Caco-2 (cell line): ENCODE results near the gene ANKS3. TPM values are rescaled to one million over a fixed set of nuclear protein-coding genes. Genes with fewer than 3 reads are reported as not detected.
A peak's percentile ranks its signal among the peaks of the same experiment; 100 is the strongest.

Source experiments
- BruUV-seq: library from RNA; stranded (reverse); fragments of 400-500 nt; replicated peaks from 2 replicates; lab custom pipeline; 2021; lab: Mats Ljungman, UMichigan
- CTCF ChIA-PET: fragments of 300-600 bp; sonication (Branson Sonifier 250); formaldehyde crosslinking; loops from one replicate; lab custom pipeline; 2022; ENCODE audit warnings: antibody characterized with exemption; lab: Charles Lee
- POLR2A ChIA-PET: fragments of 300-600 bp; sonication (Branson Sonifier 250); formaldehyde crosslinking; loops from one replicate; lab custom pipeline; 2022; ENCODE audit warnings: antibody characterized with exemption; lab: Charles Lee
- DNase-seq, 2 experiments: peaks; one replicate each; pipeline versions ENCODE4 v3.0.0 to v3.0.0-alpha.2; 2020 to 2022
- H3K27me3 ChIP-seq: replicated peaks from 2 replicates; pipeline ENCODE4 v1.6.0; 2011; ENCODE audit warnings: low read length; ENCODE audit not compliant: control insufficient read depth, insufficient read depth
- H3K36me3 ChIP-seq: 2 replicates; pipeline ENCODE4 v1.5.1; 2011; ENCODE audit warnings: low read length; ENCODE audit not compliant: control insufficient read depth, insufficient read depth
- H3K4me1 ChIP-seq: fragments of 250-450 bp; sonication (Bioruptor Pico); 2 replicates; pipeline ENCODE4 v1.5.1; 2020; ENCODE audit warnings: mild to moderate bottlenecking
- H3K4me3 ChIP-seq: 2 replicates; pipeline ENCODE4 v1.5.1; 2011; ENCODE audit warnings: low read depth, mild to moderate bottlenecking, control low read depth, low read length
- H3K9me3 ChIP-seq: fragments of 250-450 bp; sonication (Bioruptor Pico); 2 replicates; pipeline ENCODE4 v1.5.1; 2020; ENCODE audit warnings: mild to moderate bottlenecking, moderate library complexity
- H3K27ac Mint-ChIP-seq: one replicate; pipeline ENCODE4 v1.8.0; 2022; ENCODE audit warnings: mixed read lengths; ENCODE audit not compliant: unreplicated experiment
- H3K27me3 Mint-ChIP-seq: one replicate; pipeline ENCODE4 v1.8.0; 2022; ENCODE audit warnings: mixed read lengths; ENCODE audit not compliant: insufficient read depth, unreplicated experiment
- H3K36me3 Mint-ChIP-seq: one replicate; pipeline ENCODE4 v1.8.0; 2022; ENCODE audit warnings: mild to moderate bottlenecking, mixed read lengths; ENCODE audit not compliant: insufficient read depth, unreplicated experiment
- H3K4me1 Mint-ChIP-seq: one replicate; pipeline ENCODE4 v1.8.0; 2022; ENCODE audit warnings: low read depth, mixed read lengths; ENCODE audit not compliant: unreplicated experiment
- H3K4me3 Mint-ChIP-seq: one replicate; pipeline ENCODE4 v1.8.0; 2022; ENCODE audit warnings: mild to moderate bottlenecking, moderate library complexity, mixed read lengths; ENCODE audit not compliant: unreplicated experiment
- H3K9me3 Mint-ChIP-seq: one replicate; pipeline ENCODE4 v1.8.0; 2022; ENCODE audit warnings: mixed read lengths; ENCODE audit not compliant: unreplicated experiment
- intact Hi-C: fragments of 100-400 bp; cut with micrococcal nuclease; formaldehyde crosslinking; loops from one replicate; pipeline ENCODE4 v1.10.0; 2022; ENCODE audit not compliant: unreplicated experiment
- total RNA-seq: library from RNA; stranded (reverse); gene quantifications from 2 replicates; pipeline ENCODE4 v1.2.3, GENCODE V29; 2022
- TF ChIP-seq, protein P1 (sequence below), 2 experiments: fragments of 200-600 bp in 1 of 2; IDR thresholded peaks; 1 replicate in 1 of 2; 2 replicates in 1 of 2; pipeline versions ENCODE4 v1.5.1 to v1.8.0; 2011 to 2022; ENCODE audit warnings: antibody characterized with exemption in 1 of 2, control low read depth in 1 of 2, inconsistent platforms in 1 of 2, low read depth in 1 of 2, low read length in 1 of 2, mild to moderate bottlenecking in 1 of 2, moderate library complexity in 1 of 2; ENCODE audit not compliant: insufficient read depth in 1 of 2, severe bottlenecking in 1 of 2, unreplicated experiment in 1 of 2

The ANKS3 gene
- total RNA-seq, 1 experiment from 2014 or later = 28.1 TPM

DNA sequence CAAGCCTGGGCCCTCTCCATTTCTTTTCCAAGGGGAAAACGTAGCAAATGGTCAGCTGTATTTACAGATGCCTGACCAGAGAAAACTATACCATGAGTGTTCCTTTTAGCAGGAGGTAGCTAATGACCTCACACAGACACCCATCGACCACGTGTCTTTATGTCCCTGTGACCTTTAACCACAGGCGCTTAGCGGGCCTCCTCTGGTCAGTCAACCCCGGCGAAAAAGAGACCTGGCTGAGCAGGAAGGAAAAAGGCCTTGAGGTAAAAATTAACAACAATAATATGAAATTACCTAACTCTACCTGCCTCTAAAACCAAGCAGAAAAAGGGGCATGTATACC lies 31.6 kb downstream of the ANKS3 start:
- ChIA-PET CTCF (no interaction called here), POLR2A (no interaction called here)
- H3K4me1 Mint-ChIP-seq = no peaks in the 10 kb centered on the region
- H3K4me3 Mint-ChIP-seq = no peak overlapping the region
- H3K9me3 Mint-ChIP-seq = no peaks in the 10 kb centered on the region
- peak in 1 of 2 experiments; percentile 49 for DNase-seq
- BruUV-seq = no TSS peak
- no peaks in the 10 kb centered on the region for H3K27me3 Mint-ChIP-seq
- no peak overlapping the region for H3K4me3 ChIP-seq
- H3K36me3 Mint-ChIP-seq = peaks cover 39% of the 10 kb centered on the region
- intact Hi-C loops = no loop called here
- no peaks in the 10 kb centered on the region for H3K9me3 ChIP-seq
- no peaks in the 10 kb centered on the region for H3K27me3 ChIP-seq
- no peaks in the 10 kb centered on the region; the same call in 1 of the 2 replicates for H3K36me3 ChIP-seq
- H3K27ac Mint-ChIP-seq = no peak overlapping the region
- H3K4me1 ChIP-seq = no peaks in the 10 kb centered on the region
- TF ChIP-seq, protein P1, sequence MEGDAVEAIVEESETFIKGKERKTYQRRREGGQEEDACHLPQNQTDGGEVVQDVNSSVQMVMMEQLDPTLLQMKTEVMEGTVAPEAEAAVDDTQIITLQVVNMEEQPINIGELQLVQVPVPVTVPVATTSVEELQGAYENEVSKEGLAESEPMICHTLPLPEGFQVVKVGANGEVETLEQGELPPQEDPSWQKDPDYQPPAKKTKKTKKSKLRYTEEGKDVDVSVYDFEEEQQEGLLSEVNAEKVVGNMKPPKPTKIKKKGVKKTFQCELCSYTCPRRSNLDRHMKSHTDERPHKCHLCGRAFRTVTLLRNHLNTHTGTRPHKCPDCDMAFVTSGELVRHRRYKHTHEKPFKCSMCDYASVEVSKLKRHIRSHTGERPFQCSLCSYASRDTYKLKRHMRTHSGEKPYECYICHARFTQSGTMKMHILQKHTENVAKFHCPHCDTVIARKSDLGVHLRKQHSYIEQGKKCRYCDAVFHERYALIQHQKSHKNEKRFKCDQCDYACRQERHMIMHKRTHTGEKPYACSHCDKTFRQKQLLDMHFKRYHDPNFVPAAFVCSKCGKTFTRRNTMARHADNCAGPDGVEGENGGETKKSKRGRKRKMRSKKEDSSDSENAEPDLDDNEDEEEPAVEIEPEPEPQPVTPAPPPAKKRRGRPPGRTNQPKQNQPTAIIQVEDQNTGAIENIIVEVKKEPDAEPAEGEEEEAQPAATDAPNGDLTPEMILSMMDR (IDR thresholded peaks at IDR 0.05; ENCODE audit: insufficient read depth in 1 of 2, low read depth in 1 of 2, low read length in 1 of 2, severe bottlenecking in 1 of 2, unreplicated experiment in 1 of 2) = no peak

DNA sequence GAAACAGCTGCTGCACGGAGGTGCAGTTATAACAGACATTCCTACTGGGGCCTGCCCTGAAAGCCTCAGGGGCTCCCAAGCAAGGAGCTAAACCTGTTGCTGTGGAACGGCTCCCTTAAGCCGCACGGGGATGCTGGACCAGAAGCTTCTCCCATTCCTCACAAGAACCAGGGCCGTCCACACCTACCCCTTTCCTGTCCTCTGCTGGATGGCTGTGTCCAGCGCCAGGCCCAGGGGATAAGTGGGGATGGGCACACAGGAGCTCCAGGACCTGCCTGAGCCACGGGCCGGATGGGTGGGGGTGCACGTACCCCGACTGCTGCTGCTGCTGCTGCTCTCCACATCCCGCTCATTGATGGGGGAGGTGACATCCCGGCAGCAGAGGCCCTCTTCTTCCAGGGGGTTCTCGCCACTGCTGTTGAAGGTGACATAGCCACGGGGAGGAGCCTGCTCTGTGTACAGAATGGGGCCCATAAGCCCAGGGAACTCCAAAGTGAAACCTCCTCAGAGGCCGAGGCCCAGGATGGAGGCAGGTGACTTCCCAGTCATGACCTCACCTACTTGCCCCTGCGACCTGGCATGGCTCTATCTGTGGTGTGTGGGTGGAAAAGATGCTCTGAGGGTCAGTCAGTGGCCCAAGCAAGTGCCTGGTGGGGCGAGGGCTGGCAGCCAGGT lies 32.1 kb downstream of the ANKS3 start:
- H3K4me3 ChIP-seq = no peak overlapping the region
- peak in 1 of 2 experiments; percentile 38 for DNase-seq
- no peaks in the 10 kb centered on the region for H3K9me3 Mint-ChIP-seq
- ChIA-PET POLR2A (no interaction called here), CTCF (no interaction called here)
- no TSS peak for BruUV-seq
- no peaks in the 10 kb centered on the region for H3K27me3 ChIP-seq
- no peaks in the 10 kb centered on the region for H3K4me1 Mint-ChIP-seq
- H3K36me3 ChIP-seq = no peaks in the 10 kb centered on the region; the same call in 1 of the 2 replicates
- no peaks in the 10 kb centered on the region for H3K27me3 Mint-ChIP-seq
- no peaks in the 10 kb centered on the region for H3K9me3 ChIP-seq
- no peak overlapping the region for H3K27ac Mint-ChIP-seq
- H3K4me3 Mint-ChIP-seq = no peak overlapping the region
- TF ChIP-seq, protein P1 (IDR thresholded peaks at IDR 0.05; ENCODE audit: insufficient read depth in 1 of 2, low read depth in 1 of 2, low read length in 1 of 2, severe bottlenecking in 1 of 2, unreplicated experiment in 1 of 2) = no peak
- no peaks in the 10 kb centered on the region for H3K4me1 ChIP-seq
- H3K36me3 Mint-ChIP-seq = peaks cover 35% of the 10 kb centered on the region
- intact Hi-C loops = no loop called here

DNA sequence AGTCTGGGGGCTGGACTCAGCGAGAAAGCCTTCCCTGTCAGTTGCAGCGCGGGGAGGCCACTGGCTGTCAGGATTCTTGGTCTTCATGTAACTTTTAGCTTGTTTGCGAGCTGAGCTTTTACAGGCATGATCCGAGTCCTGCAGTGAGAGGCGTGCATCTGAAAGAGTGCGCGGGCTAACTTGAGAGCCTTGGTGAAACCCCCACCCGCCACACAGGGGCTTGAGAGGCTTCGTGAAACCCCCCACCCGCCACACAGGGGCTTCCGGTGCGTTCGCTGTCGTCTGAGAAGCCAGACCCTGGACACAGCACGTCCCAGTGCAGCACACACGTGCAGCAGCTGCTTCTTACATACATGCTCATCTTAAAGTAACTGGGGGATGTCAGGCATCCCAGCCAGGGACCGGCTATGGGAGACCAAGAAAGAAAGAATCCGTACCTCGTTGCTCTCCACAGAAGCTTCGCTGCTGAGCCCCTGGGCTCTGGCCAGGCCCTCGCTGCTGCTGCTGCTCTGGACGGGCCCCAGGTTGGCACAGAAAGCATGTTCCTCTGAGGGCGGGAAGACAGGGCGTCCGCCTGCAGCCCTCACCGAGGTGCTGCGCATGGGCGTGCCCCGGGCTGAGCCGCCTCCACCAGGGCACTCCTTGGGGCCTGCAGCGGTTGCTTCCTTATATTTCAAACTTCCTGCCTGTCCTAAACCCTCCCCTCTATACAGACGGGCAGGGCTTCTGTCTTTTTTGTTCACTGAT lies 32.9 kb downstream of the ANKS3 start:
- Mint-ChIP-seq H3K36me3 (peaks cover 34% of the 10 kb centered on the region), H3K4me1 (no peaks in the 10 kb centered on the region), H3K27me3 (no peaks in the 10 kb centered on the region), H3K4me3 (no peak overlapping the region), H3K27ac (no peak overlapping the region), H3K9me3 (no peaks in the 10 kb centered on the region)
- no peaks in the 10 kb centered on the region for H3K9me3 ChIP-seq
- BruUV-seq = no TSS peak
- no peak for DNase-seq
- no peak overlapping the region for H3K4me3 ChIP-seq
- H3K36me3 ChIP-seq = no peaks in the 10 kb centered on the region; the same call in 1 of the 2 replicates
- ChIA-PET POLR2A (no interaction called here), CTCF (no interaction called here)
- no peaks in the 10 kb centered on the region for H3K27me3 ChIP-seq
- intact Hi-C loops = no loop called here
- H3K4me1 ChIP-seq = no peaks in the 10 kb centered on the region
- TF ChIP-seq, protein P1 (IDR thresholded peaks at IDR 0.05; ENCODE audit: insufficient read depth in 1 of 2, low read depth in 1 of 2, low read length in 1 of 2, severe bottlenecking in 1 of 2, unreplicated experiment in 1 of 2) = no peak
